Measurements from ENCODE around the gene TTC7B. TPM values are rescaled to one million over a fixed set of nuclear protein-coding genes. Genes with fewer than 3 reads are reported as not detected.

The TTC7B gene
- total RNA-seq, 1 donor from 2014 or later = 83.1 TPM

GRCh38 chr14:90548455-90548854, 267.8 kb downstream of the TTC7B start:
- no peak overlapping the region for H3K27ac Mint-ChIP-seq (ENCODE audit: unreplicated experiment)
- peaks cover 16% of the 10 kb centered on the region for H3K27me3 Mint-ChIP-seq (ENCODE audit: unreplicated experiment)
- no peak for DNase-seq
- H3K4me3 Mint-ChIP-seq (ENCODE audit: unreplicated experiment) = no peak overlapping the region
- no peaks in the 10 kb centered on the region for H3K36me3 Mint-ChIP-seq (ENCODE audit: unreplicated experiment)
- peaks cover 6% of the 10 kb centered on the region for H3K9me3 Mint-ChIP-seq (ENCODE audit: unreplicated experiment)
- TF ChIP-seq CTCF (IDR thresholded peaks at IDR 0.05; ENCODE audit: partially characterized antibody, unreplicated experiment) = no peak
- H3K4me1 Mint-ChIP-seq (ENCODE audit: low read depth, unreplicated experiment) = peaks cover 12% of the 10 kb centered on the region

GRCh38 chr14:90547968-90548367, 268.3 kb downstream of the TTC7B start:
- peaks cover 8% of the 10 kb centered on the region for H3K9me3 Mint-ChIP-seq (ENCODE audit: unreplicated experiment)
- H3K36me3 Mint-ChIP-seq (ENCODE audit: unreplicated experiment) = no peaks in the 10 kb centered on the region
- H3K4me1 Mint-ChIP-seq (ENCODE audit: low read depth, unreplicated experiment) = peaks cover 12% of the 10 kb centered on the region
- H3K27ac Mint-ChIP-seq (ENCODE audit: unreplicated experiment) = no peak overlapping the region
- no peak for DNase-seq
- no peak for TF ChIP-seq CTCF (IDR thresholded peaks at IDR 0.05; ENCODE audit: partially characterized antibody, unreplicated experiment)
- peaks cover 16% of the 10 kb centered on the region for H3K27me3 Mint-ChIP-seq (ENCODE audit: unreplicated experiment)
- no peak overlapping the region for H3K4me3 Mint-ChIP-seq (ENCODE audit: unreplicated experiment)

- no peak for DNase-seq
- Mint-ChIP-seq H3K27me3 (ENCODE audit: unreplicated experiment) (peaks cover 16% of the 10 kb centered on the region), H3K4me1 (ENCODE audit: low read depth, unreplicated experiment) (peaks cover 14% of the 10 kb centered on the region), H3K27ac (ENCODE audit: unreplicated experiment) (no peak overlapping the region), H3K4me3 (ENCODE audit: unreplicated experiment) (no peak overlapping the region), H3K36me3 (ENCODE audit: unreplicated experiment) (no peaks in the 10 kb centered on the region), H3K9me3 (ENCODE audit: unreplicated experiment) (peaks cover 10% of the 10 kb centered on the region)
- no peak for TF ChIP-seq CTCF (IDR thresholded peaks at IDR 0.05; ENCODE audit: partially characterized antibody, unreplicated experiment)
These were observed 269.0 kb downstream of the TTC7B start for GRCh38 chr14:90547250-90547649.

- Mint-ChIP-seq H3K27ac (ENCODE audit: unreplicated experiment) (no peak overlapping the region), H3K9me3 (ENCODE audit: unreplicated experiment) (peaks cover 11% of the 10 kb centered on the region), H3K4me1 (ENCODE audit: low read depth, unreplicated experiment) (peaks cover 16% of the 10 kb centered on the region), H3K36me3 (ENCODE audit: unreplicated experiment) (no peaks in the 10 kb centered on the region), H3K27me3 (ENCODE audit: unreplicated experiment) (peaks cover 14% of the 10 kb centered on the region), H3K4me3 (ENCODE audit: unreplicated experiment) (no peak overlapping the region)
- DNase-seq = no peak
- no peak for TF ChIP-seq CTCF (IDR thresholded peaks at IDR 0.05; ENCODE audit: partially characterized antibody, unreplicated experiment)
These were observed 269.5 kb downstream of the TTC7B start for GRCh38 chr14:90546767-90547166.

GRCh38 chr14:90545966-90546751, 270.1 kb downstream of the TTC7B start:
- H3K36me3 Mint-ChIP-seq (ENCODE audit: unreplicated experiment) = no peaks in the 10 kb centered on the region
- H3K4me3 Mint-ChIP-seq (ENCODE audit: unreplicated experiment) = no peak overlapping the region
- peak overlapping the region; percentile 70 for H3K27ac Mint-ChIP-seq (ENCODE audit: unreplicated experiment)
- peaks cover 14% of the 10 kb centered on the region for H3K27me3 Mint-ChIP-seq (ENCODE audit: unreplicated experiment)
- TF ChIP-seq CTCF (IDR thresholded peaks at IDR 0.05; ENCODE audit: partially characterized antibody, unreplicated experiment) = no peak
- peaks cover 16% of the 10 kb centered on the region for H3K4me1 Mint-ChIP-seq (ENCODE audit: low read depth, unreplicated experiment)
- peaks cover 11% of the 10 kb centered on the region for H3K9me3 Mint-ChIP-seq (ENCODE audit: unreplicated experiment)
- DNase-seq = peak; percentile 58
